RWPE1 (cell line): ENCODE data around the gene TOP3A.
"Not testable (repeated sequence)": the region's sequence is repeated elsewhere in the genome, so short reads cannot be mapped to it uniquely, and the experiment has no call there.

ENCODE experiments used
- CTCF ChIA-PET: fragments of 350-600 bp; sonication (Branson Sonifier 250); formaldehyde crosslinking; extraction: SDS; loops from one replicate; lab custom pipeline; 2021; lab: Yijun Ruan, JAX
- POLR2A ChIA-PET: fragments of 400-600 bp; formaldehyde crosslinking; extraction: SDS; loops from one replicate; lab custom pipeline; 2020; ENCODE audit warnings: antibody characterized with exemption; ENCODE audit not compliant: low non-redundant PET; lab: Yijun Ruan, JAX
- DNase-seq: peaks from one replicate; pipeline ENCODE4 v3.0.0; 2012; ENCODE audit warnings: low spot score
- H3K27ac ChIP-seq: fragments of 450-650 bp; 2 replicates; pipeline ENCODE4 v1.5.1; 2017
- CTCF ChIP-seq: fragments of 450-650 bp; conservative IDR thresholded peaks from 2 replicates; pipeline ENCODE4 v1.5.1; 2017; ENCODE audit warnings: low read depth, mild to moderate bottlenecking

Gene TOP3A

DNA sequence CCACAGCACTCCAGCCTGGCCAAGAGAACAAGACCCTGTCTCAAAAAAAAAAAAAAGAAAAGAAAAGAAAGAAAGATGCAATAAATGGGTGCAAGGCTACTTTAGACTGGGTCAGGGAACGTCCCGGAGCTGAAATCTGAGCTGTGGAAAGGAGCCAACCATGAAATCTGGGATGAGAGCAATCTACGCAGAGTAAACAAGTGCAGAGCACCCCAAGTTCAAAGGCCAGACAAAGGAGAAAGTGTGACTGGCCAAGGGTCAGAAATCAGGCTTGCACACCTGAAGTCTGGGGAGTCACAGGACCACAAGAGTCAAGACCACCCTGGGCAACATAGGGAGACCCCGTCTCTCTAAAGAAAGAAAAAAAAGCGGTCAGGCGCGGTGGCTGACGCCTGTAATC, 45.7 kb upstream of the TOP3A start:
- no peak for TF ChIP-seq CTCF
- POLR2A ChIA-PET, result no interaction called here
- DNase-seq, result no peak
- peak overlapping the region; percentile 67 for H3K27ac ChIP-seq
- CTCF ChIA-PET, result no interaction called here

DNA sequence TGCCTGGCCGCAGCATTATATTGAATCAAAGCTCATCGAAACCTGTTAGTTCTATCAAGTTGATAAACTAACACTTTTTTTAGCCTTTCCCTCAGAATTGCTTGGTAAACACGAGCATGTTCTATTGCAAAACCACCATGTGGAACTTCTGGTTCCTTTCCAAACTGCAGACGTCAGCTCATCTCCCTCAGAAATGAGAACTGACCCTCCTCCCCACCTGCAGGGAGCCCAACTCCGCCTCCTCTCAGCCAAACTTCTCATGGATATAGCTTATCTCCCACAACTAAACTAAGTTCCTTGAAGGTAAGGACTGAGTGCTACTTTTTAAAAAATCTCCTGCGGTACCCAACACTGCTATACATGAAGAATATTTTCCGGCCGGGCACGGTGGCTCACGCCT, 41.8 kb upstream of the TOP3A start:
- H3K27ac ChIP-seq, result peak overlapping the region; percentile 72
- no peak for DNase-seq
- TF ChIP-seq CTCF, result no peak
- CTCF ChIA-PET, result no interaction called here
- POLR2A ChIA-PET, result no interaction called here

GRCh38 chr17:18353541-18353940, 38.7 kb upstream of the TOP3A start:
- CTCF ChIA-PET, result no interaction called here
- POLR2A ChIA-PET, result no interaction called here

DNA sequence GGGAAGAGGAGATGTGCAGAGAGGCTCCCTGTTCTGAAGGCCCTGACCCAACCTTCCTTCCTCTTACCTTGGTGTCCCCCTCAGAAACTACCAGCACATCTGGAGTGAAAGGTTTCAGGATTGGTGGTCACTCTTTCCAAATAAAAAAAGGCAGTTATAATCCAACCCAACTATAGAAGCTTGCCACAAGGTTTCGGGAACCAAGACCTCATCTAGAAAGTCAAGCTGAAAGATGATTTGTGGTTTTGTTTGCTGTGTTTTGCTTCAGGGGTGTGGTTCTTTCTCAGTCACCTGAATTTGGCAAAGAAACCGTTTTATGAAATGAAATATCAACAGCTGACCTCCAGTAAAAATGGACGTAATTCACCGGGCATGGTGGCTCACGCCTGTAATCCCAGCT, 29.2 kb upstream of the TOP3A start:
- ChIA-PET POLR2A (no interaction called here), CTCF (no interaction called here)
- DNase-seq, result no peak

More at GRCh38 chr17:18353541-18353940, 38.7 kb upstream of the TOP3A start:
- no peak for DNase-seq
- no peak overlapping the region for H3K27ac ChIP-seq
- TF ChIP-seq CTCF, result no peak

GRCh38 chr17:18339933-18340332, 25.1 kb upstream of the TOP3A start:
- no peak for TF ChIP-seq CTCF
- H3K27ac ChIP-seq, result no peak overlapping the region
- DNase-seq, result no peak
- POLR2A ChIA-PET, result no interaction called here
- CTCF ChIA-PET, result no interaction called here

More for the DNA sequence above, 29.2 kb upstream of the TOP3A start:
- no peak overlapping the region for H3K27ac ChIP-seq
- TF ChIP-seq CTCF, result no peak

- DNase-seq, CTCF ChIA-PET, H3K27ac ChIP-seq: not testable (repeated sequence)
- POLR2A ChIA-PET, result interaction anchor here (0.7 kb wide), 1 partner anchor 56 kb away, joined by 5 read pairs; no protein-coding TSS in a partner anchor
These were observed 23.4 kb upstream of the TOP3A start for GRCh38 chr17:18338158-18338557.

- no peak for DNase-seq
- H3K27ac ChIP-seq, result peak overlapping the region; percentile 19
- no peak for TF ChIP-seq CTCF
- ChIA-PET CTCF (no interaction called here), POLR2A (no interaction called here)
These were observed 18.2 kb upstream of the TOP3A start for GRCh38 chr17:18332909-18333489.
